Kidney epithelial cell (primary cell): Measurements from ENCODE around the gene GADD45G. TPM values are rescaled to one million over a fixed set of nuclear protein-coding genes. Genes with fewer than 3 reads are reported as not detected.
A peak's percentile ranks its signal among the peaks of the same experiment; 100 is the strongest.

ENCODE experiments used
- DNase-seq: peaks from one replicate; pipeline ENCODE4 v3.0.0-alpha.2; 2010; ENCODE audit warnings: low read depth
- H3K27me3 ChIP-seq: 2 replicates; pipeline ENCODE4 v1.6.0; 2011; ENCODE audit warnings: low read length; ENCODE audit not compliant: control insufficient read depth, insufficient read depth
- H3K36me3 ChIP-seq: 2 replicates; pipeline ENCODE4 v1.5.1; 2011; ENCODE audit warnings: low read length; ENCODE audit not compliant: control insufficient read depth, insufficient read depth
- H3K4me3 ChIP-seq: 2 replicates; pipeline ENCODE4 v1.5.1; 2011; ENCODE audit warnings: low read depth, mild to moderate bottlenecking, control low read depth, low read length
- total RNA-seq: library from RNA; depleted of rRNA; stranded (reverse); fragments of >200 nt; gene quantifications from 2 replicates; pipeline ENCODE4 v1.2.3, GENCODE V29; 2015
- TF ChIP-seq, protein P1 (sequence below): IDR thresholded peaks from 2 replicates; pipeline ENCODE4 v1.5.1; 2011; ENCODE audit warnings: mild to moderate bottlenecking, moderate library complexity, low read length, control low read depth, inconsistent platforms; ENCODE audit not compliant: insufficient read depth, poor library complexity, severe bottlenecking

GADD45G gene
- total RNA-seq, 1 donor from 2014 or later, result 2.2 TPM

DNA sequence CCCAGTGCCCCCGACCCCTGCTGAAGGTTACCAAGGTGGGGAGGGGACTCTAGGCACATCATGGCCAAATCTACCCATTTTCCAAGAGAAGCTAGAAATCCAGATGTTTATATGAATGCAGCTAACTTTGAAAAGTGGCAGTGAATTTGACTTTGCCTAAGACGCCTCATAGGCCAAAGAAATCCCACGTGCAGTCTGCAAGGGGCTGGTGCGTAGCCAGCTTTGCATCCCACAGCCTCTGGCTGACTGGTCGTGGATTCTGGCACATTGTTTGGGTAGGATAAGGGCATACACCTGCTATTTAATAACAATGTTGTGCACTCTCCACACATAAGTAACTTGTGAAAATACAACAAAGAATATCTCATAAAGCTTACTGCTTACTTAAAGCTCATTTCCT lies 3.5 kb upstream of the GADD45G start:
- Histone ChIP-seq H3K36me3 (no peaks in the 10 kb centered on the region), H3K4me3 (no peak overlapping the region), H3K27me3 (peaks cover 15% of the 10 kb centered on the region)
- TF ChIP-seq, protein P1, sequence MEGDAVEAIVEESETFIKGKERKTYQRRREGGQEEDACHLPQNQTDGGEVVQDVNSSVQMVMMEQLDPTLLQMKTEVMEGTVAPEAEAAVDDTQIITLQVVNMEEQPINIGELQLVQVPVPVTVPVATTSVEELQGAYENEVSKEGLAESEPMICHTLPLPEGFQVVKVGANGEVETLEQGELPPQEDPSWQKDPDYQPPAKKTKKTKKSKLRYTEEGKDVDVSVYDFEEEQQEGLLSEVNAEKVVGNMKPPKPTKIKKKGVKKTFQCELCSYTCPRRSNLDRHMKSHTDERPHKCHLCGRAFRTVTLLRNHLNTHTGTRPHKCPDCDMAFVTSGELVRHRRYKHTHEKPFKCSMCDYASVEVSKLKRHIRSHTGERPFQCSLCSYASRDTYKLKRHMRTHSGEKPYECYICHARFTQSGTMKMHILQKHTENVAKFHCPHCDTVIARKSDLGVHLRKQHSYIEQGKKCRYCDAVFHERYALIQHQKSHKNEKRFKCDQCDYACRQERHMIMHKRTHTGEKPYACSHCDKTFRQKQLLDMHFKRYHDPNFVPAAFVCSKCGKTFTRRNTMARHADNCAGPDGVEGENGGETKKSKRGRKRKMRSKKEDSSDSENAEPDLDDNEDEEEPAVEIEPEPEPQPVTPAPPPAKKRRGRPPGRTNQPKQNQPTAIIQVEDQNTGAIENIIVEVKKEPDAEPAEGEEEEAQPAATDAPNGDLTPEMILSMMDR, result no peak
- no peak for DNase-seq

- TF ChIP-seq, protein P1, result no peak
- Histone ChIP-seq H3K27me3 (peaks cover 12% of the 10 kb centered on the region), H3K36me3 (no peaks in the 10 kb centered on the region), H3K4me3 (no peak overlapping the region)
- DNase-seq, result no peak
Measured at GRCh38 chr9:89601856-89602562, 2.8 kb upstream of the GADD45G start.

DNA sequence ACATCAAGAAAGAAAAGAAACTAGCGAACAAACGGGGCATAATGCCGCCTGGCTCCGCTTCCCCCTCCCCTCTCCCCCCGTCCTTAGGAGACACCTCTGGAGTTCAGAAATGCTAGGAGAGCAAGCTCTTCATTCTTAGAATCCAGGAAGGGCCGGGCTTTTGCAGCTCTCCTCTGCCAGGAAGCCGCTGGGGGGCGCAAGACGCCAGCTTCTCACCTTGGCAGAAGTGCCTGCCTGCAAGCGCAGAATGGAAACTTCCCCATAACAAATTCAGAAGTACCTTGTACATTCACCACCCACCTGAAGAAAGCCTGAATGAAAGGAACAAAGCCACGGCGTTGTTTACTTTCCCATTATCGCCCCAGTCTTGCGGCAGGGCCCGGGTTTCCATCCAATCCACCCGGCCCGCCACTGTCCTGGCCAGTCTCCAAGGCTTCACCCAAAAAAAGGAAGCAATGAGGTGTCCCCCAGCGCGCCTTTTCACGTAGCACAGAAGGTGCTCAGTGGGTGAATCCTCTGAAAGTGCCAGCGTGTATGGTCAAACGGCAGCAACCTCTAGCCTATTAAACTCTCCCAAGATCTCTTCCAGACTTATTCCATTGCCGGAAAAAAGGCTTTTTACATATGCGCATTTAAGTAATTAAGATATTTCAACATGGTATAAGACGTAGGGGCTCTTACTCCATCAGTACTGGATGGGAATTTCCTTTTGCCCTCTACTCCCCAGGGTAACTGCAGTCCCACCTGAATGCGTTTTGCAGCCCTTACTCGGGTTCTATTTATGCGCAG lies 1.6 kb upstream of the GADD45G start:
- peak; percentile 63 for DNase-seq
- H3K4me3 ChIP-seq, result peak overlapping the region; percentile 3
- TF ChIP-seq, protein P1, result peak; percentile 96
- no peaks in the 10 kb centered on the region for H3K36me3 ChIP-seq
- H3K27me3 ChIP-seq, result peaks cover 12% of the 10 kb centered on the region

GRCh38 chr9:89603767-89604665 lies 796 bp upstream of the GADD45G start:
- peak overlapping the region; percentile 30 for H3K4me3 ChIP-seq
- DNase-seq, result peak; percentile 10
- H3K36me3 ChIP-seq, result no peaks in the 10 kb centered on the region
- TF ChIP-seq, protein P1, result peak; percentile 60
- H3K27me3 ChIP-seq, result peaks cover 12% of the 10 kb centered on the region

DNA sequence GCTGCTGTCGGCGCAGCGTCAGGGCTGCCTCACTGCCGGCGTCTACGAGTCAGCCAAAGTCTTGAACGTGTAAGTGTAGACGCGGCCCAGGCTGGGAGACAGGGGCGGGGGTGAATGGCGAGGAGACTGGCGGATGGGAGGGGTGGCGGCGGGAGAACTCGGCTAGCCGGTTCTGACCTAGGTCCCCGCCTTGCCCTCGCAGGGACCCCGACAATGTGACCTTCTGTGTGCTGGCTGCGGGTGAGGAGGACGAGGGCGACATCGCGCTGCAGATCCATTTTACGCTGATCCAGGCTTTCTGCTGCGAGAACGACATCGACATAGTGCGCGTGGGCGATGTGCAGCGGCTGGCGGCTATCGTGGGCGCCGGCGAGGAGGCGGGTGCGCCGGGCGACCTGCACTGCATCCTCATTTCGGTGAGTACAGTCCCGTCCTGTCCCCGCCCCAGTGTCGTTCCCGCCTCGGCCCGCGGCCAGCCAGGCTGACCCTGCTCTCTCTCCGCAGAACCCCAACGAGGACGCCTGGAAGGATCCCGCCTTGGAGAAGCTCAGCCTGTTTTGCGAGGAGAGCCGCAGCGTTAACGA lies 745 bp downstream of the GADD45G start:
- Histone ChIP-seq H3K27me3 (peaks cover 9% of the 10 kb centered on the region), H3K4me3 (peak overlapping the region; percentile 59), H3K36me3 (no peaks in the 10 kb centered on the region)
- DNase-seq, result no peak
- TF ChIP-seq, protein P1, result no peak
